Psoas muscle (tissue), 8 donors: ENCODE results near the gene MPV17L2. TPM values are rescaled to one million over a fixed set of nuclear protein-coding genes. Genes with fewer than 3 reads are reported as not detected.
"Not testable (repeated sequence)": the region's sequence is repeated elsewhere in the genome, so short reads cannot be mapped to it uniquely, and the experiment has no call there.

ENCODE experiments used
- ATAC-seq, 4 donors: fragments of 200-7000 bp; cut with Tn5 transposase; one replicate each; pipeline ENCODE4 v1.9.1; 2020; ENCODE audit warnings: moderate library complexity in 3 of 4, mild to moderate bottlenecking in 2 of 4
- DNase-seq, 2 donors: peaks; one replicate each; pipeline ENCODE4 v3.0.0-alpha.2; 2020
- H3K27ac ChIP-seq: fragments of 200-600 bp; one replicate; pipeline ENCODE4 v1.8.0; 2022
- H3K27me3 ChIP-seq, 3 donors: fragments of 200-600 bp in 1 of 3; one replicate each; pipeline versions ENCODE4 v1.6.1 to v1.8.0; 2013 to 2022; ENCODE audit warnings: low read length in 2 of 3, mild to moderate bottlenecking in 2 of 3, moderate library complexity in 1 of 3; ENCODE audit not compliant: insufficient read depth in 3 of 3
- H3K36me3 ChIP-seq, 2 donors: fragments of 200-600 bp in 1 of 2; one replicate each; pipeline versions ENCODE4 v1.6.1 to v1.8.0; 2013 to 2022; ENCODE audit warnings: low read depth in 1 of 2, mild to moderate bottlenecking in 1 of 2, moderate library complexity in 1 of 2; ENCODE audit not compliant: insufficient read depth in 1 of 2
- H3K4me1 ChIP-seq: fragments of 200-600 bp; one replicate; pipeline ENCODE4 v1.8.0; 2022
- H3K4me3 ChIP-seq: fragments of 200-600 bp; one replicate; pipeline ENCODE4 v1.8.0; 2022; ENCODE audit warnings: mild to moderate bottlenecking
- H3K9me3 ChIP-seq: fragments of 200-600 bp; one replicate; pipeline ENCODE4 v1.8.0; 2022
- CTCF ChIP-seq: fragments of 200-600 bp; IDR thresholded peaks from one replicate; pipeline ENCODE4 v1.8.0; 2022; ENCODE audit warnings: antibody characterized with exemption
- WGBS, 3 donors: extraction: QIAGEN DNeasy Blood & Tissue Kit; methylation state at CpG; one replicate each; pipeline versions ENCODE4 v1.1.6 to v1.1.7; 2013; 5-methylcytosine and 5-hydroxymethylcytosine counted together
- intact Hi-C, 2 donors: fragments of 100-400 bp; cut with DNase I; formaldehyde crosslinking; loops; one replicate each; pipeline versions ENCODE4 v1.11.0 to v1.14.2; 2022
- polyA plus RNA-seq, 3 donors: library from polyadenylated mRNA; stranded (reverse); fragments of 200-250 nt; gene quantifications; one replicate each; pipeline ENCODE4 v1.2.3, GENCODE V29; 2013
- total RNA-seq, 4 donors: library from RNA; stranded (reverse); fragmentation: NEBNext Ultra II Directional in 2 of 4; extraction: Animal tissue kit (Norgen Biotek cat#: 25700) in 2 of 4; gene quantifications; one replicate each; pipeline versions ENCODE4 v1.2.1 to v1.2.4, GENCODE V29; 2021 to 2023
- donor health status: healthy with polysubstance abuse.
- donor health status: DM: no; HTN: no; CAD: no; lungs with moderate emphysema.
- donor health status: Bipolar disorder and iron deficiency.
- donor health status: healthy.
- donor health status: DM: yes; HTN: yes; CAD: no.
- donor health status: DM: no; HTN: no; CAD: no.
- donor health status: DM: no; HTN: no; CAD: no.
- donor health status: DM: yes; HTN: yes; CAD: no.

Gene MPV17L2
- total and polyA plus RNA-seq, 7 donors: 5.9 to 23.3 (median 12.7) TPM

GRCh38 chr19:18156268-18156667 lies 36.8 kb upstream of the MPV17L2 start:
- H3K4me1 ChIP-seq: peaks cover 55% of the 10 kb centered on the region
- ATAC-seq: no peak

GRCh38 chr19:18156841-18157464 lies 36.1 kb upstream of the MPV17L2 start:
- H3K4me1 ChIP-seq: peaks cover 55% of the 10 kb centered on the region
- ATAC-seq (peak in 2 of 4 donors; percentile 10 to 51), DNase-seq (peak; percentile 79 to 91)
- 12 to 19% (median 18%) methylated on average over 20 to 22 of the region's 22 CpGs for WGBS, 3 donors
- peaks cover 0 to 9% of the 10 kb centered on the region in 2 donors for H3K36me3 ChIP-seq
- peak overlapping the region; percentile 83 for H3K27ac ChIP-seq
- TF ChIP-seq CTCF: no peak
- peak overlapping the region; percentile 48 for H3K4me3 ChIP-seq
- H3K9me3 ChIP-seq: no peaks in the 10 kb centered on the region
- no peaks in the 10 kb centered on the region for H3K27me3 ChIP-seq
- intact Hi-C loops: loop anchor here in 1 of 2 donors (10.0 kb wide), 1 partner anchor 152 kb away; the partner anchor contains the start of gene ARRDC2

More at GRCh38 chr19:18156268-18156667, 36.8 kb upstream of the MPV17L2 start:
- no peak for TF ChIP-seq CTCF
- H3K27me3 ChIP-seq: no peaks in the 10 kb centered on the region
- H3K27ac ChIP-seq: peak overlapping the region; percentile 83
- intact Hi-C loops: loop anchor here in 1 of 2 donors (10.0 kb wide), 1 partner anchor 151 kb away; the partner anchor contains the start of gene ARRDC2
- H3K4me3 ChIP-seq: peak overlapping the region; percentile 48
- DNase-seq: no peak
- peaks cover 0 to 6% of the 10 kb centered on the region in 2 donors for H3K36me3 ChIP-seq
- H3K9me3 ChIP-seq: no peaks in the 10 kb centered on the region
- WGBS, 3 donors: 86 to 96% (median 89%) methylated on average over 5 of the region's 6 CpGs

- peak overlapping the region; percentile 83 for H3K27ac ChIP-seq
- peaks cover 52% of the 10 kb centered on the region for H3K4me1 ChIP-seq
- no peaks in the 10 kb centered on the region for H3K27me3 ChIP-seq
- intact Hi-C loops: loop anchor here in 1 of 2 donors (10.0 kb wide), 1 partner anchor 153 kb away; the partner anchor contains the start of gene ARRDC2
- no peak for TF ChIP-seq CTCF
- H3K36me3 ChIP-seq: peaks cover 0 to 15% of the 10 kb centered on the region in 2 donors
- peak overlapping the region; percentile 48 for H3K4me3 ChIP-seq
- peak in 1 of 2 donors; percentile 40 for DNase-seq
- ATAC-seq: peak in 1 of 4 donors; percentile 53
- H3K9me3 ChIP-seq: no peaks in the 10 kb centered on the region
- 21 to 35% (median 29%) methylated on average over 15 to 18 of the region's 18 CpGs for WGBS, 3 donors
Observed at GRCh38 chr19:18157465-18158063, 35.5 kb upstream of the MPV17L2 start.

GRCh38 chr19:18158467-18158866 lies 34.6 kb upstream of the MPV17L2 start:
- intact Hi-C loops: loop anchor here in 1 of 2 donors (10.0 kb wide), 1 partner anchor 154 kb away; the partner anchor contains the start of gene ARRDC2
- H3K36me3 ChIP-seq: peaks cover 0 to 24% of the 10 kb centered on the region in 2 donors
- TF ChIP-seq CTCF: no peak
- peaks cover 52% of the 10 kb centered on the region for H3K4me1 ChIP-seq
- DNase-seq: no peak
- H3K9me3 ChIP-seq: no peaks in the 10 kb centered on the region
- no peak overlapping the region for H3K4me3 ChIP-seq
- 68 to 81% (median 76%) methylated on average over 4 of the region's 4 CpGs for WGBS, 3 donors
- H3K27me3 ChIP-seq: no peaks in the 10 kb centered on the region
- H3K27ac ChIP-seq: no peak overlapping the region
- ATAC-seq: no peak

GRCh38 chr19:18159059-18159616 lies 33.9 kb upstream of the MPV17L2 start:
- H3K27me3 ChIP-seq, DNase-seq, H3K4me3 ChIP-seq, ATAC-seq, H3K9me3 ChIP-seq: not testable (repeated sequence)
- 71 to 87% (median 78%) methylated on average over 5 to 6 of the region's 6 CpGs for WGBS, 3 donors
- Histone ChIP-seq H3K36me3 (peaks cover 0 to 29% of the 10 kb centered on the region in 2 donors), H3K4me1 (peaks cover 46% of the 10 kb centered on the region), H3K27ac (peak overlapping the region; percentile 30)
- intact Hi-C loops: loop anchor here in 1 of 2 donors (10.0 kb wide), 1 partner anchor 154 kb away; the partner anchor contains the start of gene ARRDC2
